ENCODE data around the gene NSG2.

The NSG2 gene

DNA sequence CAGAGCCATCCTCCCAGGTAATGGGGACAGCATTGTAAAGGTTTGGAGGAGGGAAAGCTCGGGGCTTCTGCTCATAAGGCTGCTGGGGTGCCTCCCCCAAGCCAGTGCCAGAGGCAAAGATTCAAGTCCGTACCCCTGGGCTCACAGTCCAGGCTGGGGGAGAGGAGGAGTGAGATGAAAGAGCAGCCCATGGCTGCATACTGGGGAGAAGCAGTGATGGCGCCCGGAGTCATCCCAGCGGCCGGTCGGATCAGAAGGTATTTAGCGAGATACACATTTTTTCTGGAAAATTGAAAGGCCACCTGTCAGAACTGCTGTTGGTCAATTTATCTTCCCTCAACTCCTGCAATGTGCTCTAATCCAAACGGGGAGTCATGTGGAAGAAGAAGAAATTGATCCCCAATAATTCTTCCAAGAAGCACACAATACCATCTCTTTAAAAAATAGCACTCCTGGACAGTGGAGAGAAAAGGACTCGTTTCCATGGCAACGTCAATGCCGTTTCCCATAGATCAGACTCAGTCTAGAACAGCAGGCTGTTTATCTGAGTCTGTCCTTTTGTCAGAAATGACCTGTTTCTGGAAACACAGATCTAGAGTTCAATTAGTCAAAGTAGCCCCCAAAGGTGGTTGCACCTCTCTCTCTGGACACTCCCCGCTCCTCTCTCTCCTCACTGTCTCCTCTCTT, 65.9 kb downstream of the NSG2 start:
- no peaks in the 10 kb centered on the region for H3K4me1 ChIP-seq (ENCODE audit: control insufficient read depth, insufficient read depth, low read length)
- ChIA-PET CTCF (no interaction called here), POLR2A (no interaction called here)
- no peak overlapping the region for H3K4me3 ChIP-seq (ENCODE audit: low read depth, low read length)
- H3K36me3 ChIP-seq (ENCODE audit: control insufficient read depth in 2 of 2, insufficient read depth in 1 of 2, low read length in 2 of 2) = no peaks in the 10 kb centered on the region
- TF ChIP-seq ZEB2 (tag by site-specific recombination; IDR thresholded peaks at IDR 0.05) (no peak), ZNF133 (tag by site-specific recombination; IDR thresholded peaks at IDR 0.05) (no peak), ZNF777 (tag by site-specific recombination; IDR thresholded peaks at IDR 0.05; ENCODE audit: borderline replicate concordance) (no peak)
- TF ChIP-seq, protein P1, sequence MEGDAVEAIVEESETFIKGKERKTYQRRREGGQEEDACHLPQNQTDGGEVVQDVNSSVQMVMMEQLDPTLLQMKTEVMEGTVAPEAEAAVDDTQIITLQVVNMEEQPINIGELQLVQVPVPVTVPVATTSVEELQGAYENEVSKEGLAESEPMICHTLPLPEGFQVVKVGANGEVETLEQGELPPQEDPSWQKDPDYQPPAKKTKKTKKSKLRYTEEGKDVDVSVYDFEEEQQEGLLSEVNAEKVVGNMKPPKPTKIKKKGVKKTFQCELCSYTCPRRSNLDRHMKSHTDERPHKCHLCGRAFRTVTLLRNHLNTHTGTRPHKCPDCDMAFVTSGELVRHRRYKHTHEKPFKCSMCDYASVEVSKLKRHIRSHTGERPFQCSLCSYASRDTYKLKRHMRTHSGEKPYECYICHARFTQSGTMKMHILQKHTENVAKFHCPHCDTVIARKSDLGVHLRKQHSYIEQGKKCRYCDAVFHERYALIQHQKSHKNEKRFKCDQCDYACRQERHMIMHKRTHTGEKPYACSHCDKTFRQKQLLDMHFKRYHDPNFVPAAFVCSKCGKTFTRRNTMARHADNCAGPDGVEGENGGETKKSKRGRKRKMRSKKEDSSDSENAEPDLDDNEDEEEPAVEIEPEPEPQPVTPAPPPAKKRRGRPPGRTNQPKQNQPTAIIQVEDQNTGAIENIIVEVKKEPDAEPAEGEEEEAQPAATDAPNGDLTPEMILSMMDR (tag by site-specific recombination; IDR thresholded peaks at IDR 0.05) = no peak
- no peak overlapping the region for H3K27ac ChIP-seq (ENCODE audit: extremely low read depth, low read depth, low read length)
- no peaks in the 10 kb centered on the region for H3K9me3 ChIP-seq (ENCODE audit: control insufficient read depth, insufficient read depth, low read depth, low read length)

DNA sequence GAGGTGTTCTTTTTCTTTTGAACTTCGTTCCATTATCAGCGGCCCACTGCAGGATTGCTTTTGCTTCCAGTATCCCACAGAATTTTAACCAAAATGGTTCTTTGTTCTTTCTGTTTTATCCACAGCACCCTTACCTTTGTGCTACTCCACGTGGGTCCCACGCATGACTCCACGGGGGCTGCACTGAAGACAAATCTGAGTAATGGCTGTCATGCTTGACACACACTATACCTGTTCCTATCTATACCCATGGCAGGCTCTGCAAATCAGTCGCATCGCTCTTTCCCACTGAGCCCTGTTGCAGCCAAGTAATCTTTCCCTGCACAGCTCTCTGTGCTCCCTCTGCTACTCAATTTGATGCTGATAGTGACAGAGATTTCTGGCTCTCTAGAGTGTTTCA, 69.7 kb downstream of the NSG2 start:
- TF ChIP-seq, protein P2, sequence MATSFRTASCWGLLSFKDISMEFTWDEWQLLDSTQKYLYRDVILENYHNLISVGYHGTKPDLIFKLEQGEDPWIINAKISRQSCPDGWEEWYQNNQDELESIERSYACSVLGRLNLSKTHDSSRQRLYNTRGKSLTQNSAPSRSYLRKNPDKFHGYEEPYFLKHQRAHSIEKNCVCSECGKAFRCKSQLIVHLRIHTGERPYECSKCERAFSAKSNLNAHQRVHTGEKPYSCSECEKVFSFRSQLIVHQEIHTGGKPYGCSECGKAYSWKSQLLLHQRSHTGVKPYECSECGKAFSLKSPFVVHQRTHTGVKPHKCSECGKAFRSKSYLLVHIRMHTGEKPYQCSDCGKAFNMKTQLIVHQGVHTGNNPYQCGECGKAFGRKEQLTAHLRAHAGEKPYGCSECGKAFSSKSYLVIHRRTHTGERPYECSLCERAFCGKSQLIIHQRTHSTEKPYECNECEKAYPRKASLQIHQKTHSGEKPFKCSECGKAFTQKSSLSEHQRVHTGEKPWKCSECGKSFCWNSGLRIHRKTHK (tag by site-specific recombination; IDR thresholded peaks at IDR 0.05) = no peak
- TF ChIP-seq ZNF670 (tag by site-specific recombination; IDR thresholded peaks at IDR 0.05; ENCODE audit: low read depth) = no peak
- H3K9me3 ChIP-seq (ENCODE audit: control insufficient read depth, insufficient read depth, low read depth, low read length) = no peaks in the 10 kb centered on the region
- H3K4me1 ChIP-seq (ENCODE audit: control insufficient read depth, insufficient read depth, low read length) = no peaks in the 10 kb centered on the region
- ChIA-PET CTCF (no interaction called here), POLR2A (no interaction called here)
- H3K27ac ChIP-seq (ENCODE audit: extremely low read depth, low read depth, low read length) = no peak overlapping the region
- H3K36me3 ChIP-seq (ENCODE audit: control insufficient read depth in 2 of 2, insufficient read depth in 1 of 2, low read length in 2 of 2) = no peaks in the 10 kb centered on the region
- H3K4me3 ChIP-seq (ENCODE audit: low read depth, low read length) = no peak overlapping the region

DNA sequence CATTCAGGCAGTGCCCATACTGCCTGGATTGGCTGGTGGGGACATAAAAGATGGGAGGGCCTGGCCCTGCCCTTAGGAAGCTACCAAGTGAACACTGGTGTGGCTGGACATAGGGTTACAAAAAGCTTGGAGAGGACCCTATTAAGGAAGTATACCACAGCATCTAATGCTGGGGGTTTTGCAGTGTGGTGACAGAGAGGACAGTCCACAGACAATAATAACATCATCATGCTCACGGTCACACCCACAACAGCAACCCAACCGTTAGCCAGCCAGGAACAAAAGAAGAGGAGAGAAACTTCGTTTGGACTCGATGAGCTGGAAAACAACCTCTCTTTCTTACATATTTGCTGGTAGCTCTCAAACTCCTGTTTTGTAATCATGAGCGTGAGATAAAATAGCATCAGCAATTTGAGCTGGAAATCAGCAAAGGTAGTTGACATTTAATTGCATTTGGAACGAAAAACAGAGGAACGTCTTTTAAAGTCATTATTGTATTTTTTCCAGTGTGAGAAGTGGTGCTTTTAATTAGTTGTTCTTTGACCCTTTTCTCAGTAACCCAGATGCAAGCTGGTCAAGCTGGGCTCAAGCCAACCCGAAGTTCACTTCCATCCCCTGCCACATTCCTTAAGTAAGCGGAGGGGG, 73.4 kb downstream of the NSG2 start:
- Histone ChIP-seq H3K4me1 (ENCODE audit: control insufficient read depth, insufficient read depth, low read length) (no peaks in the 10 kb centered on the region), H3K27ac (ENCODE audit: extremely low read depth, low read depth, low read length) (no peak overlapping the region), H3K9me3 (ENCODE audit: control insufficient read depth, insufficient read depth, low read depth, low read length) (no peaks in the 10 kb centered on the region), H3K36me3 (ENCODE audit: control insufficient read depth in 2 of 2, insufficient read depth in 1 of 2, low read length in 2 of 2) (no peaks in the 10 kb centered on the region), H3K4me3 (ENCODE audit: low read depth, low read length) (no peak overlapping the region)
- ChIA-PET CTCF (interaction anchor here (1.8 kb wide), 1 partner anchor 17 kb away, joined by 5 read pairs; no protein-coding TSS in a partner anchor), POLR2A (no interaction called here)
- TF ChIP-seq GFI1B (tag by site-specific recombination; IDR thresholded peaks at IDR 0.05) = no peak
- no peak for TF ChIP-seq ZNF626 (tag by site-specific recombination; IDR thresholded peaks at IDR 0.05)
- TF ChIP-seq, protein P3, sequence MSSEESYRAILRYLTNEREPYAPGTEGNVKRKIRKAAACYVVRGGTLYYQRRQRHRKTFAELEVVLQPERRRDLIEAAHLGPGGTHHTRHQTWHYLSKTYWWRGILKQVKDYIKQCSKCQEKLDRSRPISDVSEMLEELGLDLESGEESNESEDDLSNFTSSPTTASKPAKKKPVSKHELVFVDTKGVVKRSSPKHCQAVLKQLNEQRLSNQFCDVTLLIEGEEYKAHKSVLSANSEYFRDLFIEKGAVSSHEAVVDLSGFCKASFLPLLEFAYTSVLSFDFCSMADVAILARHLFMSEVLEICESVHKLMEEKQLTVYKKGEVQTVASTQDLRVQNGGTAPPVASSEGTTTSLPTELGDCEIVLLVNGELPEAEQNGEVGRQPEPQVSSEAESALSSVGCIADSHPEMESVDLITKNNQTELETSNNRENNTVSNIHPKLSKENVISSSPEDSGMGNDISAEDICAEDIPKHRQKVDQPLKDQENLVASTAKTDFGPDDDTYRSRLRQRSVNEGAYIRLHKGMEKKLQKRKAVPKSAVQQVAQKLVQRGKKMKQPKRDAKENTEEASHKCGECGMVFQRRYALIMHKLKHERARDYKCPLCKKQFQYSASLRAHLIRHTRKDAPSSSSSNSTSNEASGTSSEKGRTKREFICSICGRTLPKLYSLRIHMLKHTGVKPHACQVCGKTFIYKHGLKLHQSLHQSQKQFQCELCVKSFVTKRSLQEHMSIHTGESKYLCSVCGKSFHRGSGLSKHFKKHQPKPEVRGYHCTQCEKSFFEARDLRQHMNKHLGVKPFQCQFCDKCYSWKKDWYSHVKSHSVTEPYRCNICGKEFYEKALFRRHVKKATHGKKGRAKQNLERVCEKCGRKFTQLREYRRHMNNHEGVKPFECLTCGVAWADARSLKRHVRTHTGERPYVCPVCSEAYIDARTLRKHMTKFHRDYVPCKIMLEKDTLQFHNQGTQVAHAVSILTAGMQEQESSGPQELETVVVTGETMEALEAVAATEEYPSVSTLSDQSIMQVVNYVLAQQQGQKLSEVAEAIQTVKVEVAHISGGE (tag by site-specific recombination; conservative IDR thresholded peaks at IDR 0.05; ENCODE audit: low read depth) = no peak
- TF ChIP-seq ZNF366 (tag by site-specific recombination; conservative IDR thresholded peaks at IDR 0.05) = no peak
- TF ChIP-seq ZNF404 (tag by site-specific recombination; IDR thresholded peaks at IDR 0.05) = no peak
- TF ChIP-seq ZNF2 (tag by site-specific recombination; IDR thresholded peaks at IDR 0.05) = no peak
- TF ChIP-seq, protein P4, sequence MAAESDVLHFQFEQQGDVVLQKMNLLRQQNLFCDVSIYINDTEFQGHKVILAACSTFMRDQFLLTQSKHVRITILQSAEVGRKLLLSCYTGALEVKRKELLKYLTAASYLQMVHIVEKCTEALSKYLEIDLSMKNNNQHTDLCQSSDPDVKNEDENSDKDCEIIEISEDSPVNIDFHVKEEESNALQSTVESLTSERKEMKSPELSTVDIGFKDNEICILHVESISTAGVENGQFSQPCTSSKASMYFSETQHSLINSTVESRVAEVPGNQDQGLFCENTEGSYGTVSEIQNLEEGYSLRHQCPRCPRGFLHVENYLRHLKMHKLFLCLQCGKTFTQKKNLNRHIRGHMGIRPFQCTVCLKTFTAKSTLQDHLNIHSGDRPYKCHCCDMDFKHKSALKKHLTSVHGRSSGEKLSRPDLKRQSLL (tag by site-specific recombination; IDR thresholded peaks at IDR 0.05) = no peak
- no peak for TF ChIP-seq ZFHX2 (tag by site-specific recombination; conservative IDR thresholded peaks at IDR 0.05)
- no peak for TF ChIP-seq IKZF3 (tag by site-specific recombination; IDR thresholded peaks at IDR 0.05)
- TF ChIP-seq, protein P5, sequence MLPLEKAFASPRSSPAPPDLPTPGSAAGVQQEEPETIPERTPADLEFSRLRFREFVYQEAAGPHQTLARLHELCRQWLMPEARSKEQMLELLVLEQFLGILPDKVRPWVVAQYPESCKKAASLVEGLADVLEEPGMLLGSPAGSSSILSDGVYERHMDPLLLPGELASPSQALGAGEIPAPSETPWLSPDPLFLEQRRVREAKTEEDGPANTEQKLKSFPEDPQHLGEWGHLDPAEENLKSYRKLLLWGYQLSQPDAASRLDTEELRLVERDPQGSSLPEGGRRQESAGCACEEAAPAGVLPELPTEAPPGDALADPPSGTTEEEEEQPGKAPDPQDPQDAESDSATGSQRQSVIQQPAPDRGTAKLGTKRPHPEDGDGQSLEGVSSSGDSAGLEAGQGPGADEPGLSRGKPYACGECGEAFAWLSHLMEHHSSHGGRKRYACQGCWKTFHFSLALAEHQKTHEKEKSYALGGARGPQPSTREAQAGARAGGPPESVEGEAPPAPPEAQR (tag by site-specific recombination; IDR thresholded peaks at IDR 0.05) = no peak
- no peak for TF ChIP-seq ZNF558 (tag by site-specific recombination; IDR thresholded peaks at IDR 0.05)
- no peak for TF ChIP-seq ZNF19 (tag by site-specific recombination; IDR thresholded peaks at IDR 0.05; ENCODE audit: low read depth)
- TF ChIP-seq SP7 (tag by site-specific recombination; IDR thresholded peaks at IDR 0.05) = no peak
- TF ChIP-seq ZNF138 (tag by site-specific recombination; IDR thresholded peaks at IDR 0.05; ENCODE audit: borderline replicate concordance) = no peak

Data from HEK293 (cell line).